UCSD-AML1 (cell line): ENCODE results near the gene DAPK2.

Experiments used
- DNase-seq: peaks from one replicate; lab custom pipeline; 2025; ENCODE audit not compliant: unreplicated experiment; lab: John Stamatoyannopoulos, UW

DAPK2 gene

DNA sequence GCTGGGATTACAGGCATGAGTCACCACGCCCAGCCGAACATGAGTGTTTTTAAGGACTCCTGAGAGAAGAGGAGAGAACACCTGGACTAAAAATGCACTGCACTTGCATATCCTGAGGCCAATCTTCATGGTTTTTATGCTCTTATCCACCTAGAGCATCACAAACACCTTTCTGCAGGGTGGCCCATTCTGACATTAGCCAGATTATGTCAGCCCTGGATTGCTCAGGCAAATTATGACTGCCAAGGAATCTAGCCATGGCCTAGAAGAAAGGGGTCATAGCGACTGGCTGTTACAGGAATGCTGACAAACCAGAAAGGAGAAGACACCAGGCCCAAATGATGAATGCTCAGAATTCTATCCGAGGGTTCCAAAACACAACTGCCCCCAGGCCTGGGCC, 171.7 kb downstream of the DAPK2 start:
- DNase-seq, result no peak

- no peak for DNase-seq
These were observed 173.3 kb downstream of the DAPK2 start for GRCh38 chr15:63872759-63873510.

GRCh38 chr15:63870487-63871209, 175.6 kb downstream of the DAPK2 start:
- peak; percentile 52 for DNase-seq

GRCh38 chr15:63870043-63870394, 176.3 kb downstream of the DAPK2 start:
- DNase-seq, result no peak

- DNase-seq, result no peak
These were observed 176.8 kb downstream of the DAPK2 start for GRCh38 chr15:63869371-63870042.

DNA sequence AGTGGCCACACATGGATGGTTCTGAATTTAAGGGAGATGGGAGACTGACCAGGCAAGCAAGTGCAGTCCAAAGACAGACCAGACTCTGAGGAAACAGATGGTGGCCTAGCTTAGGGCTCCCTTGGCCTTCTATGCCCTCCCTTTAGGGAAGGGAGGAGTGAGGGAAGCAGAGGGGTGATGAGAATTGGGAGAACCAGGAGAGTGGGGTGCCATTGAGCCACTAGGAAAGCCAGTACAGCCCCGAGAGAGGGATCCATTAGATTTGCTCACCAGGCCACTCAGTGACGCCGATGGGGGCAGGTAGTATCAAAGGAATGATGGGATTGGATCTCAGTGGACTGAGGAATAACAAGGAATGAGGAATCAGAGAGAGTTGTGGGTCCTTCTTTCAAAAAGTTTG, 182.1 kb downstream of the DAPK2 start:
- DNase-seq, result no peak

DNA sequence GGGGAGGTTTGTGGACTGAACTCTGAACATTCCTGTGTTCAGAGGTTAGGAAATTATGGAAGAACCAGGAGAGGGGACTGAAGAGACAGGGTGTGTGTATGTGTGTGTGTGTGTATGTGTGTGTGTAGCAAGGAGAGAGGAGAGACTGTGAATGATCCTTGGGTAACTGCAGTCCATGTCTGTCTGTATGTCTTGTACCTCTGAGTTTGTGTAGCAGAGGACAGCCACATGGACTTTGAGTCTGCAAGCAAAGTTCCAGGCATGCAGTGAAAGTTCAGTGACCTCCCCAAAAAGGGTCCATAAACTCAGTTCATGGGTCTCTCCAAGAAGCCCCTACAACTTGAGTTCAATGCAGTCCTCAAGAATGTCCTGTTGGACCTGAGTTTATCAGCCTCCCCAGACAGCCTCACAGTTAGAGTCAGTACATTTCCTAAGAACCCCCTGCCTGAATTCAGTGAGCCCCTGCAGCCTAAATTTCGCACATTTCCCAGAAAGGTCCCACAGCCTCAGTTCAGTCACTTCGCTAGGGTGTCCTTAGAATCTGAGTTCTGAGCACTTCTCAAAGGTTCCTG, 184.3 kb downstream of the DAPK2 start:
- no peak for DNase-seq

- DNase-seq, result no peak
These were observed 185.7 kb downstream of the DAPK2 start for GRCh38 chr15:63860555-63860954.

DNA sequence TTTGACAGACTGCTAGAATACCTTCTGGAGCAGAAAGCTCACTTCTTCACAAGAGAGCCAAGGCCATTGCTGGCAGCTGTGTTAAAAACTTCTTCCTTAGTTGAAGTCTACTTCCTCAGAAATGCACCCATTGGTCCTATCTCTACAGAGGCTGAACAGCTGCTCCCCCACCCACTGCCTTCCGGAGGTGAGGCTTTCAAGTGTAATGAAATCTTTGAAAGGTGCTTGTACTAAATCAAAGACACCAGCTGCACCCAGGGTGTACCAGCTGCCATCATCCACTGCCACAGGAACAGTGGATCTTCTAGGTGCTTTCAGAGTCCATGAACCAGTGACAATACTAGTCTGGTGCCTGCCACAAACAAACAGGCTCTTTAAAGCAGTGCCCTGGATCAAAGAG, 186.1 kb downstream of the DAPK2 start:
- DNase-seq, result peak; percentile 51

DNA sequence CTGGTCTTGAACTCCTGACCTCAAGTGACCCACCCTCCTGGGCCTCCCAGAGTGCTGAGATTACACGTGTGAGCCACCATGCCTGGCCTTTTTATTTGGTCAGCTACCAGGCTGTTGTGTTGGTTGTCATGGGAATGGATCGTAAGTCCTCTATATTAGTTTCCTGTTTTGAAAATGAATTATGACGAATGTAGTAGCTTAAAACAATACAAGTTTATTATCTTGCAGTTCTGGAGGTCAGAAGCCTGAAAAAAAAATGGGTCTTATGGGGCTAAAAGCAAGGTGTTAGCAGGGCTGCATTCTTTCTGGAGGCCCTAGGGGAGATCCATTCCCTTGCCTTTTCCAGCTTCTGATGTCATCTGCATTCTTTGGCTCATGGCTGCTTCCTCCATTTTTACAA, 187.4 kb downstream of the DAPK2 start:
- DNase-seq, result no peak

GRCh38 chr15:63858448-63858847, 187.8 kb downstream of the DAPK2 start:
- DNase-seq, result no peak

DNA sequence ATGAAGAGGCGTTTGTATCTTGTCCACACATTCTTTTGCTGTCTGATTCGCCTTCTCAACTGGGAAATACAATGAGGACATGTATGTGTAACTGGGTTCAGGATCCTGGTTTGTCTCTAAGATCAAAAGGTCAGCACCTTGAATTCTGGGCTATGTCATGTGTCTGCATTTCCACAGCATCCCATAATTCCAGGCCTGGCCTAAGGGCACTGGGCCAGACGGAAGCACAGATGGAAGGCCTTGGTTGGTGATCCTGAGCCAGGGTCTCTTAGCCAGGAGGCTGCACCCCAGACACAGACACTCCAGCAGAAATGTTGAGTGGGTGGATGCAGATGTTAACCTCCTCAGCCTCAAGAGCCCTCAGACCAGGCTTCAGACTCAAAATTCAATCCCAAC, 188.8 kb downstream of the DAPK2 start:
- no peak for DNase-seq
